SK-N-SH treated with all-trans-retinoic acid at 6 μM for 48 hours (cell line): ENCODE measurements around the gene RANBP1.

Source experiments
- ATAC-seq: fragments of 200-7000 bp; cut with Tn5 transposase; 3 replicates; pipeline ENCODE4 v1.9.1; 2020; ENCODE audit warnings: mild to moderate bottlenecking, moderate library complexity
- ARNTL ChIP-seq: fragments of 450-650 bp; formaldehyde crosslinking; IDR thresholded peaks from 2 replicates; pipeline ENCODE4 v1.5.0; 2020; ENCODE audit warnings: low read depth, mild to moderate bottlenecking, moderate library complexity, borderline replicate concordance
- BACH2 ChIP-seq: fragments of 250-450 bp; sonication (Bioruptor Pico); IDR thresholded peaks from 2 replicates; pipeline ENCODE4 v1.9.0; 2021; ENCODE audit warnings: mild to moderate bottlenecking, borderline replicate concordance
- CSDC2 ChIP-seq: fragments of 250-450 bp; sonication (Bioruptor Pico); IDR thresholded peaks from 2 replicates; pipeline ENCODE4 v1.5.0; 2020; ENCODE audit warnings: mild to moderate bottlenecking, moderate library complexity
- ESRRG ChIP-seq: fragments of 250-450 bp; sonication (Bioruptor Pico); IDR thresholded peaks from 2 replicates; pipeline ENCODE4 v1.6.1; 2021; ENCODE audit warnings: mild to moderate bottlenecking
- GLIS3 ChIP-seq: fragments of 250-450 bp; sonication (Bioruptor Pico); IDR thresholded peaks from 2 replicates; pipeline ENCODE4 v1.5.0; 2020; ENCODE audit warnings: mild to moderate bottlenecking, moderate library complexity
- ISL1 ChIP-seq: fragments of 250-450 bp; sonication (Bioruptor Pico); IDR thresholded peaks from 2 replicates; pipeline ENCODE4 v2.1.2; 2022; ENCODE audit warnings: mild to moderate bottlenecking, moderate library complexity
- OSR1 ChIP-seq: fragments of 250-450 bp; sonication (Bioruptor Pico); IDR thresholded peaks from 2 replicates; pipeline ENCODE4 v1.8.0; 2022; ENCODE audit warnings: moderate library complexity, mild to moderate bottlenecking, inconsistent platforms
- PPARA ChIP-seq: fragments of 250-450 bp; sonication (Bioruptor Pico); IDR thresholded peaks from 2 replicates; pipeline ENCODE4 v1.5.0; 2020; ENCODE audit warnings: mild to moderate bottlenecking, borderline replicate concordance
- RARB ChIP-seq: fragments of 250-450 bp; sonication (Bioruptor Pico); IDR thresholded peaks from 2 replicates; pipeline ENCODE4 v1.8.0; 2021; ENCODE audit warnings: mild to moderate bottlenecking, moderate library complexity
- SNAI2 ChIP-seq: fragments of 250-450 bp; sonication (Bioruptor Pico); IDR thresholded peaks from 2 replicates; pipeline ENCODE4 v1.5.0; 2020; ENCODE audit warnings: mild to moderate bottlenecking, moderate library complexity
- TCF4 ChIP-seq: fragments of 250-450 bp; sonication (Bioruptor Pico); IDR thresholded peaks from 2 replicates; pipeline ENCODE4 v1.8.0; 2021; ENCODE audit warnings: mild to moderate bottlenecking, moderate library complexity, borderline replicate concordance
- TOX ChIP-seq: fragments of 250-450 bp; sonication (Bioruptor Pico); IDR thresholded peaks from 2 replicates; pipeline ENCODE4 v1.8.0; 2021; ENCODE audit warnings: mild to moderate bottlenecking, moderate library complexity, borderline replicate concordance
- ZFP3 ChIP-seq: fragments of 250-450 bp; sonication (Bioruptor Pico); IDR thresholded peaks from 2 replicates; pipeline ENCODE4 v1.5.0; 2020; ENCODE audit warnings: mild to moderate bottlenecking, moderate library complexity
- ZFP30 ChIP-seq: fragments of 450-650 bp; formaldehyde crosslinking; IDR thresholded peaks from 2 replicates; pipeline ENCODE4 v1.5.0; 2022; ENCODE audit warnings: mild to moderate bottlenecking, moderate library complexity
- ZNF565 ChIP-seq: fragments of 450-650 bp; formaldehyde crosslinking; conservative IDR thresholded peaks from 2 replicates; pipeline ENCODE4 v1.5.0; 2020; ENCODE audit warnings: low read depth, mild to moderate bottlenecking, moderate library complexity
- ZNF70 ChIP-seq: fragments of 450-650 bp; formaldehyde crosslinking; IDR thresholded peaks from 2 replicates; pipeline ENCODE4 v1.5.0; 2020; ENCODE audit warnings: mild to moderate bottlenecking, moderate library complexity
- ZNF8 ChIP-seq: fragments of 450-650 bp; formaldehyde crosslinking; IDR thresholded peaks from 2 replicates; pipeline ENCODE4 v1.5.0; 2020; ENCODE audit warnings: mild to moderate bottlenecking, moderate library complexity
- TF ChIP-seq, protein P1 (sequence below): fragments of 250-450 bp; sonication (Bioruptor Pico); IDR thresholded peaks from 2 replicates; pipeline ENCODE4 v1.5.1; 2020; ENCODE audit warnings: low read depth, mild to moderate bottlenecking, moderate library complexity
- TF ChIP-seq, protein P2 (sequence below): fragments of 250-450 bp; sonication (Bioruptor Pico); IDR thresholded peaks from 2 replicates; pipeline ENCODE4 v1.8.0; 2021; ENCODE audit warnings: low read depth, mild to moderate bottlenecking, moderate library complexity, borderline replicate concordance
- TF ChIP-seq, protein P3 (sequence below): fragments of 250-450 bp; sonication (Bioruptor Pico); IDR thresholded peaks from 2 replicates; pipeline ENCODE4 v1.8.0; 2020; ENCODE audit warnings: mild to moderate bottlenecking, moderate library complexity, borderline replicate concordance
- TF ChIP-seq, protein P4 (sequence below): fragments of 250-450 bp; sonication (Bioruptor Pico); IDR thresholded peaks from 2 replicates; pipeline ENCODE4 v1.5.1; 2021; ENCODE audit warnings: mild to moderate bottlenecking, moderate library complexity

Gene RANBP1

DNA sequence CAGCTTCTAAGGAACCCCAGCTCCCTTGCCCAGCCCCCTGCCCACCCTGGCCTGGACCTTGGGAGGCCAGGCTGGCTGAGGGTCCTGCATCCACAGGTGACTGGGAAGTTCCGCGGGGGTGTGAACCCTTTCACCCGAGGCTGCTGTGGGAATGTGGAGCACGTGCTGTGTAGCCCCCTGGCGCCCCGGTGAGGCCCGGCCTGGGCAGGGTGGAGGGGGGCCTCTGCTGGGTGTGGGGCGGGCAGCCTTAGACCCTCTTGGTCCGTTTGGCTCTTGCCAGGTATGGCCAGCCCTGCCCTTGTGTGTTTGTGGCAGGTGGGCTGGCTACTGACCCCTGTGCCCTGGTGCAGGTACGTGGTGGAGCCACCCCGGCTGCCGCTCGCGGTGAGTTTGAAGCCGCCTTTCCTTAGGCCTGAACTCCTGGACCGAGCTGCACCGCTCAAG, 24.6 kb downstream of the RANBP1 start:
- no peak for ATAC-seq
- no peak for TF ChIP-seq GLIS3 (CRISPR knock-in tag)
- TF ChIP-seq CSDC2 (CRISPR knock-in tag) = no peak
- no peak for TF ChIP-seq ARNTL (CRISPR knock-in tag)
- TF ChIP-seq RARB (CRISPR knock-in tag) = no peak
- TF ChIP-seq, protein P1, sequence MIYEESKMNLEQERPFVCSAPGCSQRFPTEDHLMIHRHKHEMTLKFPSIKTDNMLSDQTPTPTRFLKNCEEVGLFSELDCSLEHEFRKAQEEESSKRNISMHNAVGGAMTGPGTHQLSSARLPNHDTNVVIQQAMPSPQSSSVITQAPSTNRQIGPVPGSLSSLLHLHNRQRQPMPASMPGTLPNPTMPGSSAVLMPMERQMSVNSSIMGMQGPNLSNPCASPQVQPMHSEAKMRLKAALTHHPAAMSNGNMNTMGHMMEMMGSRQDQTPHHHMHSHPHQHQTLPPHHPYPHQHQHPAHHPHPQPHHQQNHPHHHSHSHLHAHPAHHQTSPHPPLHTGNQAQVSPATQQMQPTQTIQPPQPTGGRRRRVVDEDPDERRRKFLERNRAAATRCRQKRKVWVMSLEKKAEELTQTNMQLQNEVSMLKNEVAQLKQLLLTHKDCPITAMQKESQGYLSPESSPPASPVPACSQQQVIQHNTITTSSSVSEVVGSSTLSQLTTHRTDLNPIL (CRISPR knock-in tag) = no peak
- TF ChIP-seq TCF4 (CRISPR knock-in tag) = no peak
- TF ChIP-seq ZFP3 (CRISPR knock-in tag) = no peak
- TF ChIP-seq ESRRG (CRISPR knock-in tag) = no peak
- TF ChIP-seq ZNF565 (CRISPR knock-in tag) = no peak
- TF ChIP-seq TOX (CRISPR knock-in tag) = no peak
- TF ChIP-seq BACH2 = no peak
- TF ChIP-seq, protein P2, sequence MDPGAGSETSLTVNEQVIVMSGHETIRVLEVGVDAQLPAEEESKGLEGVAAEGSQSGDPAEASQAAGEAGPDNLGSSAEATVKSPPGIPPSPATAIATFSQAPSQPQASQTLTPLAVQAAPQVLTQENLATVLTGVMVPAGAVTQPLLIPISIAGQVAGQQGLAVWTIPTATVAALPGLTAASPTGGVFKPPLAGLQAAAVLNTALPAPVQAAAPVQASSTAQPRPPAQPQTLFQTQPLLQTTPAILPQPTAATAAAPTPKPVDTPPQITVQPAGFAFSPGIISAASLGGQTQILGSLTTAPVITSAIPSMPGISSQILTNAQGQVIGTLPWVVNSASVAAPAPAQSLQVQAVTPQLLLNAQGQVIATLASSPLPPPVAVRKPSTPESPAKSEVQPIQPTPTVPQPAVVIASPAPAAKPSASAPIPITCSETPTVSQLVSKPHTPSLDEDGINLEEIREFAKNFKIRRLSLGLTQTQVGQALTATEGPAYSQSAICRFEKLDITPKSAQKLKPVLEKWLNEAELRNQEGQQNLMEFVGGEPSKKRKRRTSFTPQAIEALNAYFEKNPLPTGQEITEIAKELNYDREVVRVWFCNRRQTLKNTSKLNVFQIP (CRISPR knock-in tag) = no peak

DNA sequence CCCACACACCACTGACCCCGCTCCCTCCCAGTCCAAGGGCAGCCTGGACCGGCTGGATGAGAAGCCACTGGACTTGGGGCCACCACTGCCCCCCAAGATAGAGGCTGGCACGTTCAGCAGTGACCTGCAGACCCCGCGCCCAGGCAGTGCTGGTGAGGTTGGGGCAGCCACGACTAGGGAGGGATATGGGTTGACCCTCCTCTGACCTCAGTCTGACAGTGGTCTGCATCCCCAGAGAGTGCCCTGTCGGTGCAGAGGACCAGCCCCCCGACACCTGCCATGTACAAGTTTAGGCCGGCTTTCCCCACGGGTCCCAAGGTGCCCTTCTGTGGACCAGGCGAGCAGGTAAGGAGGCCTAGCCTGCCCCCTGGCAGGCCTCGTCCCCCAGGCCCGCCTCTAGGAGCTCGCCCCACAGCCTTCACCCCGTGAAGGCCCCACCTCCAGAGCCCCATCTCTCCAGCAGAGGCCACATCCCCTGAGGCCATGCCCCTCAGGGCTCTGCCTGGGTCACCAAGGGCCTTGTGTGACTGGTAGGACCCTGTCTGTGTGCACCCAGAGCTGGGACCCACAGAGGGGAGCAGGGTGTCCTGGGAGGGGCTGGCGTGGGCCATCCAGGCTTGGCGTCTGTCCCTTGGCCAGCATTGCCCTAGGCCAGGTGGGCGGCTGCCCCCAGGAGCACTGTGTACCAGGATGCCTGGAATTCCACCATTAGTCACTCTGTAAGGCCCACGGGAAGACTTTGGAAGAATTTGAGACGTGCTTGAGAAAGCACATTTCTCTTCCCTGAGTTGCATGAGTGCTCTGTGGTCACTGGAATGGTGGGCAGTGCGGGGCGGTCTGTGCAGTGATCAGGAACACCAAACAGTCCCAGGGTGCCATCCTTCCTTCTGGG, 25.5 kb downstream of the RANBP1 start:
- ATAC-seq = no peak; the same call in 1 of the 3 replicates
- TF ChIP-seq, protein P1 (CRISPR knock-in tag) = no peak
- no peak for TF ChIP-seq ZNF70 (CRISPR knock-in tag)
- no peak for TF ChIP-seq PPARA (CRISPR knock-in tag)
- no peak for TF ChIP-seq ZNF8 (CRISPR knock-in tag)
- TF ChIP-seq BACH2 = no peak
- TF ChIP-seq TOX (CRISPR knock-in tag) = no peak
- TF ChIP-seq, protein P3, sequence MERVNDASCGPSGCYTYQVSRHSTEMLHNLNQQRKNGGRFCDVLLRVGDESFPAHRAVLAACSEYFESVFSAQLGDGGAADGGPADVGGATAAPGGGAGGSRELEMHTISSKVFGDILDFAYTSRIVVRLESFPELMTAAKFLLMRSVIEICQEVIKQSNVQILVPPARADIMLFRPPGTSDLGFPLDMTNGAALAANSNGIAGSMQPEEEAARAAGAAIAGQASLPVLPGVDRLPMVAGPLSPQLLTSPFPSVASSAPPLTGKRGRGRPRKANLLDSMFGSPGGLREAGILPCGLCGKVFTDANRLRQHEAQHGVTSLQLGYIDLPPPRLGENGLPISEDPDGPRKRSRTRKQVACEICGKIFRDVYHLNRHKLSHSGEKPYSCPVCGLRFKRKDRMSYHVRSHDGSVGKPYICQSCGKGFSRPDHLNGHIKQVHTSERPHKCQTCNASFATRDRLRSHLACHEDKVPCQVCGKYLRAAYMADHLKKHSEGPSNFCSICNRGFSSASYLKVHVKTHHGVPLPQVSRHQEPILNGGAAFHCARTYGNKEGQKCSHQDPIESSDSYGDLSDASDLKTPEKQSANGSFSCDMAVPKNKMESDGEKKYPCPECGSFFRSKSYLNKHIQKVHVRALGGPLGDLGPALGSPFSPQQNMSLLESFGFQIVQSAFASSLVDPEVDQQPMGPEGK (CRISPR knock-in tag) = no peak
- TF ChIP-seq RARB (CRISPR knock-in tag) = no peak
- TF ChIP-seq CSDC2 (CRISPR knock-in tag) = no peak
- TF ChIP-seq, protein P2 (CRISPR knock-in tag) = no peak
- TF ChIP-seq ZFP30 (CRISPR knock-in tag) = no peak
- TF ChIP-seq ISL1 = no peak
- no peak for TF ChIP-seq ZNF565 (CRISPR knock-in tag)
- TF ChIP-seq SNAI2 (CRISPR knock-in tag) = no peak
- TF ChIP-seq OSR1 = no peak
- no peak for TF ChIP-seq ZFP3 (CRISPR knock-in tag)
- TF ChIP-seq, protein P4, sequence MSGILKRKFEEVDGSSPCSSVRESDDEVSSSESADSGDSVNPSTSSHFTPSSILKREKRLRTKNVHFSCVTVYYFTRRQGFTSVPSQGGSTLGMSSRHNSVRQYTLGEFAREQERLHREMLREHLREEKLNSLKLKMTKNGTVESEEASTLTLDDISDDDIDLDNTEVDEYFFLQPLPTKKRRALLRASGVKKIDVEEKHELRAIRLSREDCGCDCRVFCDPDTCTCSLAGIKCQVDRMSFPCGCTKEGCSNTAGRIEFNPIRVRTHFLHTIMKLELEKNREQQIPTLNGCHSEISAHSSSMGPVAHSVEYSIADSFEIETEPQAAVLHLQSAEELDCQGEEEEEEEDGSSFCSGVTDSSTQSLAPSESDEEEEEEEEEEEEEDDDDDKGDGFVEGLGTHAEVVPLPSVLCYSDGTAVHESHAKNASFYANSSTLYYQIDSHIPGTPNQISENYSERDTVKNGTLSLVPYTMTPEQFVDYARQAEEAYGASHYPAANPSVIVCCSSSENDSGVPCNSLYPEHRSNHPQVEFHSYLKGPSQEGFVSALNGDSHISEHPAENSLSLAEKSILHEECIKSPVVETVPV (CRISPR knock-in tag) = no peak
- TF ChIP-seq ARNTL (CRISPR knock-in tag) = no peak
- no peak for TF ChIP-seq GLIS3 (CRISPR knock-in tag)
